HEK293 (cell line): Measurements from ENCODE around the gene AMELY.

ENCODE experiments used
- CTCF ChIA-PET: fragments of 350-600 bp; formaldehyde crosslinking; extraction: SDS; loops from one replicate; lab custom pipeline; 2021; ENCODE audit warnings: antibody characterized with exemption; lab: Yijun Ruan, JAX
- POLR2A ChIA-PET: fragments of 300-600 bp; formaldehyde crosslinking; extraction: SDS; loops from one replicate; lab custom pipeline; 2020; ENCODE audit warnings: antibody characterized with exemption, inconsistent platforms; lab: Yijun Ruan, JAX
- H3K27ac ChIP-seq: fragments of 200-500 bp; sonication (Bioruptor generic); 2 replicates; pipeline ENCODE4 v1.5.1; 2014; ENCODE audit warnings: low read depth, low read length, control low read depth, inconsistent platforms; ENCODE audit errors: extremely low read depth
- H3K36me3 ChIP-seq, 2 experiments: fragments of 200-500 bp in 1 of 2; sonication (Bioruptor generic) in 1 of 2; 1 replicate in 1 of 2; 2 replicates in 1 of 2; pipeline ENCODE4 v1.5.1; 2014 to 2017; ENCODE audit warnings: inconsistent platforms in 2 of 2, low read length in 2 of 2; ENCODE audit not compliant: control insufficient read depth in 2 of 2, insufficient read depth in 1 of 2
- H3K4me1 ChIP-seq: fragments of 200-500 bp; sonication (Bioruptor generic); 2 replicates; pipeline ENCODE4 v1.5.1; 2014; ENCODE audit warnings: mild to moderate bottlenecking, low read length, inconsistent platforms; ENCODE audit not compliant: control insufficient read depth, insufficient read depth
- H3K4me3 ChIP-seq: 2 replicates; pipeline ENCODE4 v1.5.1; 2011; ENCODE audit warnings: low read depth, mild to moderate bottlenecking, control low read depth, low read length, moderate library complexity
- H3K9me3 ChIP-seq: fragments of 200-500 bp; sonication (Bioruptor generic); 2 replicates; pipeline ENCODE4 v1.5.1; 2014; ENCODE audit warnings: low read depth, low read length, inconsistent platforms; ENCODE audit not compliant: control insufficient read depth, insufficient read depth
- GFI1B ChIP-seq: fragments of 450-650 bp; formaldehyde crosslinking; IDR thresholded peaks from 2 replicates; pipeline ENCODE4 v1.5.1; 2016; ENCODE audit warnings: missing biosample characterization, missing genetic modification characterization
- GLIS1 ChIP-seq: fragments of 450-650 bp; formaldehyde crosslinking; IDR thresholded peaks from 2 replicates; pipeline ENCODE4 v1.5.1; 2016; ENCODE audit warnings: missing biosample characterization, missing genetic modification characterization
- ZEB2 ChIP-seq: fragments of 450-650 bp; formaldehyde crosslinking; IDR thresholded peaks from 2 replicates; pipeline ENCODE4 v1.5.1; 2016; ENCODE audit warnings: missing biosample characterization, missing genetic modification characterization
- ZFP3 ChIP-seq: fragments of 450-650 bp; formaldehyde crosslinking; IDR thresholded peaks from 2 replicates; pipeline ENCODE4 v1.5.1; 2016; ENCODE audit warnings: low read depth, missing biosample characterization, missing genetic modification characterization
- ZNF19 ChIP-seq: fragments of 450-650 bp; formaldehyde crosslinking; IDR thresholded peaks from 2 replicates; pipeline ENCODE4; 2016; ENCODE audit warnings: missing biosample characterization, missing genetic modification characterization, low read depth
- ZNF2 ChIP-seq: fragments of 450-650 bp; formaldehyde crosslinking; IDR thresholded peaks from 2 replicates; pipeline ENCODE4 v1.5.1; 2016; ENCODE audit warnings: missing biosample characterization, missing genetic modification characterization
- ZNF26 ChIP-seq: fragments of 450-650 bp; formaldehyde crosslinking; IDR thresholded peaks from 2 replicates; pipeline ENCODE4 v1.5.1; 2016; ENCODE audit warnings: missing biosample characterization, missing genetic modification characterization
- ZNF266 ChIP-seq: fragments of 450-650 bp; formaldehyde crosslinking; IDR thresholded peaks from 2 replicates; pipeline ENCODE4 v1.5.1; 2016; ENCODE audit warnings: missing biosample characterization, missing genetic modification characterization, low read depth
- ZNF416 ChIP-seq: fragments of 450-650 bp; formaldehyde crosslinking; IDR thresholded peaks from 2 replicates; pipeline ENCODE4 v1.5.1; 2016; ENCODE audit warnings: missing biosample characterization, missing genetic modification characterization
- ZNF48 ChIP-seq: fragments of 450-650 bp; formaldehyde crosslinking; IDR thresholded peaks from 2 replicates; pipeline ENCODE4 v1.5.1; 2016; ENCODE audit warnings: missing biosample characterization, missing genetic modification characterization
- ZNF518A ChIP-seq: fragments of 450-650 bp; formaldehyde crosslinking; conservative IDR thresholded peaks from 2 replicates; pipeline ENCODE4 v1.5.1; 2016; ENCODE audit warnings: low read depth, missing biosample characterization, missing genetic modification characterization
- ZNF610 ChIP-seq: fragments of 450-650 bp; formaldehyde crosslinking; IDR thresholded peaks from 2 replicates; pipeline ENCODE4 v1.5.1; 2016; ENCODE audit warnings: missing biosample characterization, missing genetic modification characterization, borderline replicate concordance
- ZNF626 ChIP-seq: fragments of 450-650 bp; sonication (Bioruptor Pico); formaldehyde crosslinking; IDR thresholded peaks from 2 replicates; pipeline ENCODE4 v1.5.1; 2018; ENCODE audit warnings: missing biosample characterization, missing genetic modification characterization, inconsistent platforms
- ZNF629 ChIP-seq: fragments of 450-650 bp; formaldehyde crosslinking; IDR thresholded peaks from 2 replicates; pipeline ENCODE4 v1.5.1; 2017; ENCODE audit warnings: missing biosample characterization, missing genetic modification characterization
- ZNF654 ChIP-seq: fragments of 450-650 bp; formaldehyde crosslinking; IDR thresholded peaks from 2 replicates; pipeline ENCODE4 v1.5.1; 2016; ENCODE audit warnings: low read depth, missing biosample characterization, missing genetic modification characterization
- ZNF791 ChIP-seq: fragments of 450-650 bp; formaldehyde crosslinking; IDR thresholded peaks from 2 replicates; pipeline ENCODE4 v1.5.1; 2016; ENCODE audit warnings: missing biosample characterization, missing genetic modification characterization
- TF ChIP-seq, protein P1 (sequence below): fragments of 450-650 bp; formaldehyde crosslinking; IDR thresholded peaks from 2 replicates; pipeline ENCODE4 v1.5.1; 2016; ENCODE audit warnings: missing biosample characterization, missing genetic modification characterization
- TF ChIP-seq, protein P2 (sequence below): fragments of 450-650 bp; formaldehyde crosslinking; IDR thresholded peaks from 2 replicates; pipeline ENCODE4 v1.5.1; 2016; ENCODE audit warnings: missing biosample characterization, missing genetic modification characterization, low read depth

AMELY gene

DNA sequence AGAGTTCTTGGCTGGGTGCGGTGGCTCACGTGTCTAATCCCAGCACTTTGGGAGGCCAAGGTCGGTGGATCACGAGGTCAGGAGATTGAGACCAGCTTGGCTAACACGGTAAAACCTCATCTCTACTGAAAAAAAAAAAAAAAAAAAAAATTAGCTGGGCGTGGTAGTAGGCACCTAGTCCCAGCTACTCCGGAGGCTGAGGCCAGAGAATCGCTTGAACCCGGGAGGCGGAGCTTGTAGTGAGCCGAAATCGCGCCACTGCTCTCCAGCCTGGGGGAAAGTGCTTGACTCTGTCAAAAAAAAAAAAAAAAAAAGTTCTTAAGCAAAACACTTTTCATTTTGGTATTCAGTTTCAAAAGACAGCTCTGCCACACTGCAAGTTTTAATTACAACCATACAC lies 36.8 kb upstream of the AMELY start:
- Histone ChIP-seq H3K9me3 (no peaks in the 10 kb centered on the region), H3K4me1 (no peaks in the 10 kb centered on the region), H3K36me3 (no peaks in the 10 kb centered on the region), H3K27ac (no peak overlapping the region), H3K4me3 (no peak overlapping the region)
- ChIA-PET CTCF (no interaction called here), POLR2A (no interaction called here)
- TF ChIP-seq ZEB2 (tag by site-specific recombination) (no peak), GLIS1 (tag by site-specific recombination) (no peak), ZNF48 (tag by site-specific recombination) (no peak), ZNF610 (tag by site-specific recombination) (no peak), ZNF654 (tag by site-specific recombination) (no peak), ZNF518A (no peak), GFI1B (tag by site-specific recombination) (no peak), ZNF629 (tag by site-specific recombination) (no peak), ZNF791 (tag by site-specific recombination) (no peak), ZNF266 (tag by site-specific recombination) (no peak), ZNF19 (tag by site-specific recombination) (no peak)

- no peaks in the 10 kb centered on the region for H3K36me3 ChIP-seq
- no peak overlapping the region for H3K27ac ChIP-seq
- no peaks in the 10 kb centered on the region for H3K4me1 ChIP-seq
- TF ChIP-seq ZNF416 (no peak), ZNF626 (tag by site-specific recombination) (no peak), ZFP3 (tag by site-specific recombination) (no peak), ZNF2 (no peak), ZNF26 (no peak)
- TF ChIP-seq, protein P1, sequence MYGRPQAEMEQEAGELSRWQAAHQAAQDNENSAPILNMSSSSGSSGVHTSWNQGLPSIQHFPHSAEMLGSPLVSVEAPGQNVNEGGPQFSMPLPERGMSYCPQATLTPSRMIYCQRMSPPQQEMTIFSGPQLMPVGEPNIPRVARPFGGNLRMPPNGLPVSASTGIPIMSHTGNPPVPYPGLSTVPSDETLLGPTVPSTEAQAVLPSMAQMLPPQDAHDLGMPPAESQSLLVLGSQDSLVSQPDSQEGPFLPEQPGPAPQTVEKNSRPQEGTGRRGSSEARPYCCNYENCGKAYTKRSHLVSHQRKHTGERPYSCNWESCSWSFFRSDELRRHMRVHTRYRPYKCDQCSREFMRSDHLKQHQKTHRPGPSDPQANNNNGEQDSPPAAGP (tag by site-specific recombination) = no peak
- TF ChIP-seq, protein P2, sequence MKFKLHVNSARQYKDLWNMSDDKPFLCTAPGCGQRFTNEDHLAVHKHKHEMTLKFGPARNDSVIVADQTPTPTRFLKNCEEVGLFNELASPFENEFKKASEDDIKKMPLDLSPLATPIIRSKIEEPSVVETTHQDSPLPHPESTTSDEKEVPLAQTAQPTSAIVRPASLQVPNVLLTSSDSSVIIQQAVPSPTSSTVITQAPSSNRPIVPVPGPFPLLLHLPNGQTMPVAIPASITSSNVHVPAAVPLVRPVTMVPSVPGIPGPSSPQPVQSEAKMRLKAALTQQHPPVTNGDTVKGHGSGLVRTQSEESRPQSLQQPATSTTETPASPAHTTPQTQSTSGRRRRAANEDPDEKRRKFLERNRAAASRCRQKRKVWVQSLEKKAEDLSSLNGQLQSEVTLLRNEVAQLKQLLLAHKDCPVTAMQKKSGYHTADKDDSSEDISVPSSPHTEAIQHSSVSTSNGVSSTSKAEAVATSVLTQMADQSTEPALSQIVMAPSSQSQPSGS (tag by site-specific recombination) = no peak
- CTCF ChIA-PET = no interaction called here
- no peak overlapping the region for H3K4me3 ChIP-seq
- no peaks in the 10 kb centered on the region for H3K9me3 ChIP-seq
- POLR2A ChIA-PET = no interaction called here
Observed at GRCh38 chrY:6947695-6948094, 36.1 kb upstream of the AMELY start.
